Skeletal muscle tissue (tissue), 4 donors: ENCODE measurements around the gene C2CD2L. TPM values are rescaled to one million over a fixed set of nuclear protein-coding genes. Genes with fewer than 3 reads are reported as not detected.

Experiments
- H3K27ac ChIP-seq: one replicate; pipeline ENCODE4 v1.7.0; 2013; ENCODE audit warnings: mild to moderate bottlenecking, low read depth, low read length, inconsistent platforms
- H3K27me3 ChIP-seq, 3 donors: one replicate each; pipeline ENCODE4 v1.7.0; 2013; ENCODE audit warnings: low read length in 3 of 3; ENCODE audit not compliant: control insufficient read depth in 3 of 3, insufficient read depth in 3 of 3
- H3K36me3 ChIP-seq, 3 donors: one replicate each; pipeline ENCODE4 v1.7.0; 2013; ENCODE audit warnings: low read length in 3 of 3; ENCODE audit not compliant: control insufficient read depth in 3 of 3, insufficient read depth in 3 of 3
- H3K4me1 ChIP-seq, 3 donors: one replicate each; pipeline ENCODE4 v1.7.0; 2013; ENCODE audit warnings: low read length in 3 of 3, mild to moderate bottlenecking in 3 of 3; ENCODE audit not compliant: control insufficient read depth in 3 of 3, insufficient read depth in 3 of 3
- H3K4me3 ChIP-seq, 3 donors: one replicate each; pipeline ENCODE4 v1.7.0; 2013; ENCODE audit warnings: low read length in 3 of 3
- H3K9ac ChIP-seq, 3 donors: one replicate each; pipeline ENCODE4 v1.7.0; 2013; ENCODE audit warnings: low read length in 3 of 3, mild to moderate bottlenecking in 3 of 3, moderate library complexity in 2 of 3, low read depth in 1 of 3
- H3K9me3 ChIP-seq, 3 donors: one replicate each; pipeline ENCODE4 v1.7.0; 2013; ENCODE audit warnings: low read length in 3 of 3; ENCODE audit not compliant: control insufficient read depth in 3 of 3
- total RNA-seq: library from RNA; depleted of rRNA; stranded (reverse); fragments of >200 nt; gene quantifications from one replicate; pipeline ENCODE4 v1.2.3, GENCODE V29; 2014
- donor health status: Osteomylitis.

Gene C2CD2L
- total RNA-seq, 1 donor from 2014 or later: 2.1 TPM

DNA sequence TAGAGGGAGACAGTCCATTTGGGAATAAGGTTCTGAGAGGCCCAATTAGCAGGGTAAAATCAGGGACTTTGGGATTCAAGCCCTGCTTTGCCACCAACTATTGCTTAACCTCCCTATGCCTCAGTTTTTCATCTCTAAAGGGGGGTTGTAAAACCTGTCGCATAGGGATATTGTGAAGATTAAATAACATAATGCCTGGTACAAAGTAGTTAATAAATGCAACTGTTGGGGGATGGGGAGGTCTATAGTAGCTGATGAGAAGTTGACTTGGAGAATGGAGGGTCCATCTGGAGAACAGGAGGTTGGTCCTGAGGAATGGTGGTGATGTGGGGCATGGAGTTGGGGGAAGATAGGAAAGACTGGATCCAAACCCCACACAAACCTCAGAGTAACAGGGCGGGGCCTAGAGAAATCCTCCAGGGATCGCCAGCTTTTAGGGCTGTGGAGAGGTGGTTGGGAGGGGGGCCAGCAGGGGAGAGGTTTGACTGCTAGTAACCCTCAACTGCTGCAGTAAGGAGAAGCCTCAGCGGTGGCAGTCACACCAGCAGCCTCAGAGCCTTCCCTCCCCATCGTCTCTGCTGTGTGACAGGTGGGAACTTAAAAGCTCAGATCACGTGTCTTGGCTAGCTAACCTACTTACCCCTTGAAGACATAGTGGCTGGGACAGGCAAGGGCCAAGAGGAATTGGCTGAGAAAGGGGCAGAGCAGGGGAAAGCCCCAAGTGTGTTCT lies 40.6 kb downstream of the C2CD2L start:
- Histone ChIP-seq H3K27ac (no peak overlapping the region), H3K9me3 (no peaks in the 10 kb centered on the region), H3K36me3 (no peaks in the 10 kb centered on the region), H3K4me3 (no peak overlapping the region), H3K9ac (peak overlapping the region in 2 of 3 donors; percentile 40 to 45), H3K4me1 (peaks cover 8 to 20% (median 12%) of the 10 kb centered on the region in 3 donors), H3K27me3 (peaks cover 8 to 28% (median 25%) of the 10 kb centered on the region in 3 donors)

- no peaks in the 10 kb centered on the region for H3K36me3 ChIP-seq
- H3K4me1 ChIP-seq: peaks cover 8 to 20% (median 12%) of the 10 kb centered on the region in 3 donors
- H3K27me3 ChIP-seq: peaks cover 10 to 25% (median 25%) of the 10 kb centered on the region in 3 donors
- H3K27ac ChIP-seq: no peak overlapping the region
- peak overlapping the region; percentile 67 to 70 (median 69) for H3K4me3 ChIP-seq
- no peaks in the 10 kb centered on the region for H3K9me3 ChIP-seq
- peak overlapping the region; percentile 5 to 57 (median 45) for H3K9ac ChIP-seq
Measured at GRCh38 chr11:119148720-119149017, 41.5 kb downstream of the C2CD2L start.

DNA sequence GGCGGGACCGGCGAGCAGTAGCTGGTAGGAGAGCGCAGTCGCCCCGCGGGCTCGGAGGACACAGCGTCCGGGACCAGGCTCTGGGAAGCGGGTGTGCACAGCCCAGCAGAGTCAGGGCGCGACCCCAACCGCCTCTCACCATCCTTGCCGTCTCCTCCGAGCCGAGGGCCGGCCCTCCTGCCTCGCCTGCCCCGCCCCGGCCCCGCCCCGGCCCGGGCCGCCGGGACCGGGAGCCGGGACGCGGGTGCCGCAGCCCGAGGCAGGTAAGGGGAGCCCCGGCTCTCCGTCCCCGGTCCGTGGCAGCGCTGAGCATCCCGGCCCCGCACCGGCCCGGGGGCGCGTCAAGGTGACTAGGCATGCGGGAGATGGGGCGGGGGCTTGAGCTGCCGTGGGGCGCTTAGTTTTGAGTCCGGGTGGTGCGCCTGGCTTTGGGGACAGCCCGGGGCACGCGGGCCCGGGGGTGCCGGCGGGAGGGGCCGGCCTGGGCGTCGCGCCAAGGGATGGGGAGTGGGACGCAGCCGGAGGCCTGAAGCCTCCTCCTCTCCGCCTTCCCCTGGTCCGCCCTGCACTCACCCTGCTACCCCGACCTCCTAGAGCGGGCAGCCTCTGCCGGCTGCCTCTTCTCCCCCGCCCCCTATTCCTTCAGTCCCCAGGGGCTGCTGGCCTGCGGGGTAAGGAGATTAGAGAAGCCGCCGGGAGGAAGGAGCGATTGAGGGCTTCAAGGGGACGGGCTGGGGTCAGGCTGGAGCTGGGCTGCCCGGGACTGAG lies 42.1 kb downstream of the C2CD2L start, which contains the start of gene ABCG4:
Gene ABCG4, plus strand, starts transcription at position 35 of the 768 bp plus-strand sequence. CDS start 914 bp downstream, outside the sequence.
- peaks cover 8 to 20% (median 12%) of the 10 kb centered on the region in 3 donors for H3K4me1 ChIP-seq
- no peak within 1 kb of the TSS for H3K27ac ChIP-seq
- H3K9ac ChIP-seq: peak within 1 kb of the TSS; percentile 40 to 57 (median 45)
- no peaks in the 10 kb centered on the region for H3K36me3 ChIP-seq
- H3K9me3 ChIP-seq: no peaks in the 10 kb centered on the region
- H3K27me3 ChIP-seq: peaks cover 10 to 25% (median 25%) of the 10 kb centered on the region in 3 donors
- peak within 1 kb of the TSS; percentile 67 to 70 (median 69) for H3K4me3 ChIP-seq

- peaks cover 10 to 29% (median 25%) of the 10 kb centered on the region in 3 donors for H3K27me3 ChIP-seq
- H3K4me1 ChIP-seq: peaks cover 8 to 20% (median 12%) of the 10 kb centered on the region in 3 donors
- H3K9ac ChIP-seq: no peak overlapping the region
- H3K27ac ChIP-seq: no peak overlapping the region
- H3K36me3 ChIP-seq: no peaks in the 10 kb centered on the region
- no peaks in the 10 kb centered on the region for H3K9me3 ChIP-seq
- H3K4me3 ChIP-seq: no peak overlapping the region
Measured at GRCh38 chr11:119149786-119150275, 42.7 kb downstream of the C2CD2L start.

DNA sequence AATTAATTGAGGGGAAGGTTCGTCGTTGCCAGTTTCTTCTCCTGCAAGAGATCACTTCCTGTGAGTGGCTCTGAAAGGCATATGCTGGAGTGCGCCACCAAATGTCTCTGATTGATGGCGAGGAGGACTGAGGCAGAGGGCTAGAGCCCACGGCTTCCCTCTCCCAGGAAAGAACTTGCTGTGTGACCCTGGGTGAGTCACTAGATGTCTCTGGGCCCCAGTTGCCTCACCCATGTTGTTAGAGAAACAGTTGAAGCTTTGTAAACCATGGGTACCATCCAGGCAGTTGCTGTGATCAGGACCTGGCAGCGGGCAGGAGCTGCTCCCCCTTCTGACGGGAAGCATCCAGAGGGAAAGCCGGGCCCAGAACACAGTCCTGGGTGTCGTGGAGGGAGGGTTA lies 44.9 kb downstream of the C2CD2L start:
- Histone ChIP-seq H3K27me3 (peaks cover 10 to 32% (median 25%) of the 10 kb centered on the region in 3 donors), H3K9ac (no peak overlapping the region), H3K27ac (no peak overlapping the region), H3K9me3 (no peaks in the 10 kb centered on the region), H3K36me3 (no peaks in the 10 kb centered on the region), H3K4me3 (no peak overlapping the region), H3K4me1 (peaks cover 8 to 20% (median 12%) of the 10 kb centered on the region in 3 donors)

DNA sequence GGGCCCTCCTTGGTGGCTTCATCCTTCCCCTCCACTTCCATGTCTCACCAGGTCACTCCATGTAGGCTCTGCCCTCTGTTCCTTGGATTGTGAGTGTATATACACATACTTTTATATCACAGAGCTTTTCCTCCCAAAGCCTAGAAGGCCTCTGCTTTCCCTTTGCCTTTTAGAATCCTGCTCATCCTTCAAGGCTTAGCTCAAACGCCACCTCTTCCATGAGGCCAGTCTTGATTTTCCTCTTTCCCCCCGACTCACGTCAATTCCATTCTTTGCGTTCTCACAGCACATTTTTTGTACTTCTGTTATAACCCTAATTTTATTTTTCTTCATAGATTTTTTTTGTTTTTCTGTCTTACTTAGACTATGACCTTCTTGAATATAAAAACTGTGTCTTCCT lies 45.5 kb downstream of the C2CD2L start:
- no peak overlapping the region for H3K27ac ChIP-seq
- H3K4me1 ChIP-seq: peaks cover 8 to 20% (median 12%) of the 10 kb centered on the region in 3 donors
- no peaks in the 10 kb centered on the region for H3K36me3 ChIP-seq
- H3K27me3 ChIP-seq: peaks cover 10 to 32% (median 25%) of the 10 kb centered on the region in 3 donors
- no peaks in the 10 kb centered on the region for H3K9me3 ChIP-seq
- H3K4me3 ChIP-seq: no peak overlapping the region
- H3K9ac ChIP-seq: no peak overlapping the region

DNA sequence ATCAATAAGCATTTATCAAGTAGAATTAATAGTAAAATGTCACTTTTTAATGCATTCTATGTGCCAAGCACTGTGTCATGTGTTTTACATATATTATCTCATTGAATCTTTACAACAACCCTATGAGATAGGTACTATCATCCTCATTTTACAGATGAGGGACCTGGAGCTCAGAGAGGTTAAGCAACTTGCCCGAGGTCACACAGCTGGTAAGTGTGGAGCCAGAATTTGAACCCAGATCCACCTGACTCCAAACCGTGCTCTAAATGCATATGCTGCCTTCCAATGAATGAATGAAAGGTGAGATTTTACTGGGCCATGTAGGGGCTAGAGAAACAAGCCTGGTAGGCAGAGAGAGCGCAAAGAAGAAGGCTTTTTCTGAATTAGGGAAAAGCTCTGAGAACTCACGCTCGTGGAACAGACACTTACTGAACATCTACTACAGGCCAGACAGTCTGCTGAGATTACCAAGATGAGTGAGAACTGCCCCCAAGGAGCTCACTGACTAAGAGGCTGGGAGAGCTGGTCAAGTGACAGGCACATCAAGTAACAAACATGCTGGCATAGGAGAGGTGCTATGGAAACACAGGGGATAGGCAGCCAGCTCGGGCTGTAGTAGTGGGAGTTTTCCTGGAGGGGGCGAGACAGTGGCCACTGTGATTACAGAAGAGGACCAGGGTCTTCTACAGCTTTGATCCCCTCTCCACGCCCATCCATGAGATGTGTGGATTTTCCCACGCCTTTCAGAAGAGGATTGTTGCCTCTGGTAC lies 46.1 kb downstream of the C2CD2L start:
- H3K27ac ChIP-seq: no peak overlapping the region

DNA sequence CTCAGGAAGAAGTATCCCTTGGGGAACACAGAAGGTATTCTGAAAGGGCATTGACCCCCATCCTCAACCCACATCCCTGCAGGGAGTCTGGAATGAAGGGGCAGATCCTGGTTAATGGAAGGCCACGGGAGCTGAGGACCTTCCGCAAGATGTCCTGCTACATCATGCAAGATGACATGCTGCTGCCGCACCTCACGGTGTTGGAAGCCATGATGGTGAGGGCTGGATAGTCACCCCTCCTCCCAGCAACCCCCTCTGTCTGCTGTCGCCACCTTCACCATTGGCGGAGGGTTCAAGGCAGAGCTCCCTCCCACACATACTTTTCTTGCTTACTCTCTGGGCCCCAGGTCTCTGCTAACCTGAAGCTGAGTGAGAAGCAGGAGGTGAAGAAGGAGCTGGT lies 47.0 kb downstream of the C2CD2L start:
- Histone ChIP-seq H3K36me3 (no peaks in the 10 kb centered on the region), H3K4me3 (no peak overlapping the region), H3K27me3 (peaks cover 6 to 22% (median 18%) of the 10 kb centered on the region in 3 donors), H3K9me3 (no peaks in the 10 kb centered on the region), H3K9ac (no peak overlapping the region), H3K4me1 (peaks cover 0 to 8% (median 4%) of the 10 kb centered on the region in 3 donors), H3K27ac (no peak overlapping the region)

More for the DNA sequence above, 46.1 kb downstream of the C2CD2L start:
- no peaks in the 10 kb centered on the region for H3K9me3 ChIP-seq
- peaks cover 6 to 27% (median 19%) of the 10 kb centered on the region in 3 donors for H3K27me3 ChIP-seq
- peaks cover 6 to 16% (median 9%) of the 10 kb centered on the region in 3 donors for H3K4me1 ChIP-seq
- H3K4me3 ChIP-seq: no peak overlapping the region
- H3K36me3 ChIP-seq: no peaks in the 10 kb centered on the region
- no peak overlapping the region for H3K9ac ChIP-seq

DNA sequence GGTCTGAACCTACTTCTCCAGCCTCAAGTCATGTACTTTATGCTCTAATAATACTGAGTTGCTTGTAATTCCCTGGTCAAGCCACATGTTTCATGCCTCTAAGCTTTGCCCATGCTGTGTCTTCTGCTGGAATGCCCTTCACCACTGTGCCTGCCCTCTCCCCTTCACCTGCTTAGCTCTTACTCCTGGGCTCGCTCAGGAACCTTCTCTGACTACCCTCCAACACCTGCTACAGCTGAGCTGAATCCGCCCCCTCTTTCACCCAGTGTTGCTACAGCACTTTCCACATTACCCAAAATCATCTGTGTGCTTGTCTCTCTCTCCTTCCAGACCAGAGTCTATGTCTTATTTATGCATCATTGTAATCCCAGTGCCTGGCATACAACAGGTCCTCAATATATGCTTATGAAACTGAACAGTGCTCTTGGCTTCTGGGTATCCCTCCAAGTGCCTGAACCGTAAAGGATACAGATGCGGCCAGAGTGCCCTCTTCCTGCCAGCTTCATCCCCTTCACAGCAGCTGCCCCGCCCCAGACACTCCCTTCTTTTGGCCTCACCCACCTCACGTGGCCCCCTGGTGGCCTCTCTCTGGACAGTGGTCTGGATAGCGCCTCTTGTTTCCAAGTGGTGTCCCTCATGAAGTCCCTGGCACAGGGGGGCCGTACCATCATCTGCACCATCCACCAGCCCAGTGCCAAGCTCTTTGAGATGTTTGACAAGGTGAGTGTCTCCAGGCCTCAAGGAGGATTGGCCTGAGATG lies 48.8 kb downstream of the C2CD2L start:
- Histone ChIP-seq H3K9me3 (no peaks in the 10 kb centered on the region), H3K27ac (no peak overlapping the region), H3K27me3 (peaks cover under 1 to 10% (median 2%) of the 10 kb centered on the region in 3 donors), H3K9ac (no peak overlapping the region), H3K4me3 (no peak overlapping the region), H3K4me1 (no peaks in the 10 kb centered on the region), H3K36me3 (no peaks in the 10 kb centered on the region)
